Chondrocyte (in vitro differentiated cells): Measurements from ENCODE around the gene INTS6. TPM values are rescaled to one million over a fixed set of nuclear protein-coding genes. Genes with fewer than 3 reads are reported as not detected.

Experiments
- DNase-seq: peaks from one replicate; pipeline ENCODE4 v3.0.0; 2021; ENCODE audit warnings: mixed read lengths, low spot score
- H3K27ac Mint-ChIP-seq: one replicate; pipeline ENCODE4 v1.8.0; 2021; ENCODE audit warnings: mild to moderate bottlenecking, moderate library complexity, mixed read lengths; ENCODE audit not compliant: unreplicated experiment
- H3K27me3 Mint-ChIP-seq: 2 replicates; pipeline ENCODE4 v1.8.0; 2021; ENCODE audit warnings: low read depth, mixed read lengths
- H3K36me3 Mint-ChIP-seq: 2 replicates; pipeline ENCODE4 v1.8.0; 2021; ENCODE audit warnings: low read depth, mixed read lengths
- H3K4me1 Mint-ChIP-seq: 2 replicates; pipeline ENCODE4 v1.8.0; 2021; ENCODE audit warnings: low read depth, mild to moderate bottlenecking, mixed read lengths
- H3K4me3 Mint-ChIP-seq: one replicate; pipeline ENCODE4 v1.8.0; 2021; ENCODE audit warnings: mild to moderate bottlenecking, moderate library complexity, mixed read lengths; ENCODE audit not compliant: unreplicated experiment
- H3K9me3 Mint-ChIP-seq: 2 replicates; pipeline ENCODE4 v1.8.0; 2021; ENCODE audit warnings: low read depth, mixed read lengths
- CTCF ChIP-seq: fragments of 200-600 bp; sonication (generic); IDR thresholded peaks from 2 replicates; pipeline ENCODE4 v1.5.0; 2021; ENCODE audit warnings: antibody characterized with exemption, mild to moderate bottlenecking, moderate library complexity
- total RNA-seq: library from RNA; stranded (reverse); gene quantifications from 3 replicates; pipeline ENCODE4 v1.2.1, GENCODE V29; 2021

INTS6 gene
- total RNA-seq, 1 donor from 2014 or later: 25.6 TPM

- no peak for TF ChIP-seq CTCF
- H3K27me3 Mint-ChIP-seq: no peaks in the 10 kb centered on the region
- peaks cover 7% of the 10 kb centered on the region for H3K4me1 Mint-ChIP-seq
- no peak overlapping the region for H3K4me3 Mint-ChIP-seq
- no peaks in the 10 kb centered on the region for H3K9me3 Mint-ChIP-seq
- DNase-seq: no peak
- peaks cover 9% of the 10 kb centered on the region for H3K36me3 Mint-ChIP-seq
- H3K27ac Mint-ChIP-seq: no peak overlapping the region
These were observed 67.7 kb downstream of the INTS6 start for GRCh38 chr13:51385114-51385513.

- Mint-ChIP-seq H3K4me1 (peaks cover 10% of the 10 kb centered on the region), H3K27ac (peak overlapping the region; percentile 51), H3K4me3 (no peak overlapping the region), H3K9me3 (no peaks in the 10 kb centered on the region), H3K27me3 (no peaks in the 10 kb centered on the region), H3K36me3 (peaks cover 20% of the 10 kb centered on the region)
- TF ChIP-seq CTCF: no peak
- DNase-seq: no peak
These were observed 72.6 kb downstream of the INTS6 start for GRCh38 chr13:51380269-51380668.

GRCh38 chr13:51373451-51373850 lies 79.4 kb downstream of the INTS6 start:
- no peak for TF ChIP-seq CTCF
- Mint-ChIP-seq H3K4me3 (no peak overlapping the region), H3K27me3 (no peaks in the 10 kb centered on the region), H3K4me1 (peaks cover 3% of the 10 kb centered on the region), H3K36me3 (peaks cover 32% of the 10 kb centered on the region), H3K9me3 (no peaks in the 10 kb centered on the region), H3K27ac (no peak overlapping the region)
- no peak for DNase-seq

- no peak overlapping the region for H3K4me3 Mint-ChIP-seq
- no peak overlapping the region for H3K27ac Mint-ChIP-seq
- H3K27me3 Mint-ChIP-seq: no peaks in the 10 kb centered on the region
- peaks cover 24% of the 10 kb centered on the region for H3K36me3 Mint-ChIP-seq
- DNase-seq: no peak
- peaks cover 3% of the 10 kb centered on the region for H3K4me1 Mint-ChIP-seq
- H3K9me3 Mint-ChIP-seq: no peaks in the 10 kb centered on the region
- TF ChIP-seq CTCF: no peak
These were observed 81.0 kb downstream of the INTS6 start for GRCh38 chr13:51371768-51372399.

GRCh38 chr13:51370811-51371210 lies 82.0 kb downstream of the INTS6 start:
- Mint-ChIP-seq H3K4me3 (no peak overlapping the region), H3K27me3 (no peaks in the 10 kb centered on the region), H3K9me3 (no peaks in the 10 kb centered on the region), H3K36me3 (peaks cover 27% of the 10 kb centered on the region), H3K27ac (no peak overlapping the region), H3K4me1 (peaks cover 3% of the 10 kb centered on the region)
- no peak for DNase-seq
- TF ChIP-seq CTCF: no peak
